Left lobe of liver (tissue), 2 donors: ENCODE results near the gene PDE12. TPM values are rescaled to one million over a fixed set of nuclear protein-coding genes. Genes with fewer than 3 reads are reported as not detected.
"Not testable (repeated sequence)": the region's sequence is repeated elsewhere in the genome, so short reads cannot be mapped to it uniquely, and the experiment has no call there.

ENCODE experiments used
- ATAC-seq: fragments of 200-7000 bp; cut with Tn5 transposase; one replicate; pipeline ENCODE4 v1.9.1; 2020; ENCODE audit warnings: mild to moderate bottlenecking, moderate library complexity
- DNase-seq: peaks from one replicate; pipeline ENCODE4 v3.0.0-alpha.2; 2020; ENCODE audit warnings: low spot score
- total RNA-seq: library from RNA; stranded (reverse); gene quantifications from one replicate; pipeline ENCODE4 v1.2.1, GENCODE V29; 2021
- donor health status: DM: no; HTN: no; CAD: no; lungs with moderate emphysema.
- donor health status: DM: no; HTN: yes; CAD: no.

The PDE12 gene
- total RNA-seq, 1 donor from 2014 or later, result 13.3 TPM

DNA sequence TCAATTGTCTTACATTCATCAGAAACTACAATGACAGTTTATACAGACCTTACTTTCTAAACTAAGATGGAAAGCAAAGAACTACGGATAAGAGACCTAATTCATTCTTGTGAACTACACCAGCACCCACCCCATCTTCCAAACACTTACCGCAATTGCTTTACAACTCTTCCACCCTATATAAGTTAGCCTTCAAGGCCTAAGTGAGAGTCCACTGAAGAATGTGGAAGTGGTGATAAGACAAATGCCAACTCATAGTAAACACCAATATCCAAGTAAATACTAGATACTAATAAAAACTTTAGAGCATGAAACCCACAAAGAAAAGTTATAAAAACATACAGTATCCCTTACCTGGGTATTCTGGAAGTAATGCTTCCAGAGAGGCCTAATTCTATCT lies 27.5 kb downstream of the PDE12 start:
- DNase-seq (no peak), ATAC-seq (no peak)

DNA sequence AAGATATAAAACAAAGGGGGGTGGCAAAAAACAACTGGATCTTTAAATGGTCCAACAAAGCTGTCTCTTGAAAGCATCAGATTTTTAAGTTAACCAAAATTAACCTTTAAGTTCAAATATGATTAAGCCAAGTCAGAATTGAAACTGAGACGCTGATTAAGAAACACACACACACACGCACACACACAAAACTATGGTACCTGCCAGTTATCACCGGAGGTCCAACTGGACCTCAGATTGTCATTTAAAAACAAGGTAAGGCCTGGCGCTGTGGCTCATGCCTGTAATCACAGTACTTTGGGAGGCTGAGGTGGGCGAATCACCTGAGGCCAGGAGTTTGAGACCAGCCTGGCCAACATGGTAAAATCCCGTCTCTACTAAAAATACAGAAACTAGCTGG lies 30.7 kb downstream of the PDE12 start:
- no peak for DNase-seq
- ATAC-seq, result no peak

DNA sequence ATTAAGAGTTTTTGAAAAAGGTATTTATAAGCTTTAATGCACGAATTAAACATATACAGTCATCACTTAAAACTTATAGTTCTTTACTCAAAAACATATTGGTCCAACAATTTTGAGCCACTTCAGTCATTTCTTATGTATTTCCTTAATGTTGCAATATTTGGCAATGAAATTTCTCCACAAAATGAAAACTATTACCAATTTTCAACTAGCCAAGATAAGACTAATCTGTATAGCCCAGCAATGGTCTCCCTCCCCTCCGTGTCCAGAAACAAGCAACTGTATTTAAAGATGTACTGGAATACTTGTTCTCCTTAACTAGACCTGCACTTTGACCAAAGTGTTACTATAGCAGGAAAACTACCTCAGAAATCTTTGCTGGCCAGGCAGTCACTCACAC lies 31.8 kb downstream of the PDE12 start:
- DNase-seq (no peak), ATAC-seq (no peak)

DNA sequence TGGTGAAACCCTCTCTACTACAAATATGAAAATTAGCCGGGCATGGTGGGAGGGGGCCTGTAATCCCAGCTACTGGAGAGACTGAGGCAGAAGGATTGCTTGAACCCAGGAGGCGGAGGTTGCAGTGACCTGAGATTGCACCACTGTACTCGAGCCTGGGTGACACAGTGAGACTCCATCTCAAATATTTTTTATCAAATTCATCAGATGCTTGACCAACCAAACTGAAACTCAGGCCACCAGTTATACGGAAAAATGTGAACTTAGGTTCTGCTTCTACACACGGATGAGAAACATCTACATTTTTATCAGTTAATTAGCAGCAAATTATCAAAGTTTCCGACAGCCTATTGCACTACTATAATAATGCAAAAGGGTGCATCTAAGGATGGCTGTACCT lies 36.2 kb downstream of the PDE12 start:
- ATAC-seq, result no peak
- DNase-seq, result no peak

DNA sequence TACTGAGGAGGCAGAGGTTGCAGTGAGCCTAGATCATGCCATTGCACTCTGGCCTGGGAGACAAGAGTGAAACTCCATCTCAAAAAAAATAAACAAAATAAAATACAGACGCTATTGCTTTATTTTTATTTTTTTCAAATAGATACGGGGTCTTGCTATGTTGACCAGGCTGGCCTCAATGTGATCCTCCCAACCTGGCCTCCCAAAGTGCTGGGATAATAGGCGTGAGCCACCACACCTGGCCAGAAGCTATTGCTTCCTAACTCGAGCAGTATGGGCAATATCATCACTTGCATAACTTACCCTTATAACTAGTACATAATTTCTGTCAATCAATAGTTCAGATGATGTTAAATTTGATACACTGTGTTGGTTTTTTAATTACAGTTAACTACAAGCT lies 38.1 kb downstream of the PDE12 start:
- DNase-seq (no peak), ATAC-seq (no peak)

DNA sequence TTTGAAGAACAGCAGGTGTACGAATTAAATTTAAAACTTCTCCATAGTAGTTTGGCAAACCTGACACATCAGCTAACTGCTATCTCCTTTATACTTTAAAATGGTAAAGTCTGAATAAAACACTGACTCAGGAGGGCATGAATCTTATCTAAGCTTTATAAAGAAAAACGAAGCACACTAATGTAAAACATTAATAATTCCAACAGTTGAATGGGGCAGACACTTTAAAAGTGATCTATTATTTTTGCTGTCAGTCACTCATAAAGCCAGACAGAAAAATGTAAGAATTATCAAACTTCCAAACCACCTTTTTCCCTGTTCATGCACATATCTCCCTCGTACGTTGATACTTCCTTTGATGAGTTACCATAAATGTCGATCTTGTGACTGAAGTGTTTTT lies 38.5 kb downstream of the PDE12 start:
- no peak for ATAC-seq
- DNase-seq, result no peak

DNA sequence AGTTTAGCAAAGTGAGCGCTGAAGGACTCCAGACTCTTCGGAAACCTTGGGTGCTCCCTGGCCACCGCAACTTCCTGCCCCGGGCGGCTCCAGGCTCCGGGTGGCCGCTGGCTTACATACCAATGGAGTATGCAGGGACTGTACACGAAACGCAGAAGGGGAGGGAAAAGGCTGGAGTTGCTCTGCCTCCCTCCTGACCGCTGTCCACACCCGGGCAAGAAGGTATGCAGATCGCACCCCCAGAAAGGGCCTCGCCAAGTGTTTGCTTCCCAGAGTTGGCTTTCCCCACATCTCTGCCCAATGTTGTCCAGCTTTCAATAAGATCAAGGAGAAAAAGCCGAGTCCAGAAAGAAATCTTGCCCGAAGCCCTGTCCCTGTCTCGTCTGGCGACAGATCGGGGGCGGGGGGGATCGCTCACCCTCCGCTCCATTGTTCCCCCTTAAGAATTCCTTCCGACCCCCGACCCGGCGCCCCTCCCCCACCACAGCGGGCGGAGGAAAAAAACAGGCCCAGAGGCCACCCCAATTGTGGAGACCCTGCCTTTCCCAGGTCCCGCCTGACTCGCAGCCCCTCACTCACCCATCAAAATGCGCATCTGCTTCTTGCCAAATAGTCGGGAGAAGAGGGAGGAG lies 40.5 kb downstream of the PDE12 start:
- peak; percentile 80 for DNase-seq
- ATAC-seq, result peak; percentile 65

DNA sequence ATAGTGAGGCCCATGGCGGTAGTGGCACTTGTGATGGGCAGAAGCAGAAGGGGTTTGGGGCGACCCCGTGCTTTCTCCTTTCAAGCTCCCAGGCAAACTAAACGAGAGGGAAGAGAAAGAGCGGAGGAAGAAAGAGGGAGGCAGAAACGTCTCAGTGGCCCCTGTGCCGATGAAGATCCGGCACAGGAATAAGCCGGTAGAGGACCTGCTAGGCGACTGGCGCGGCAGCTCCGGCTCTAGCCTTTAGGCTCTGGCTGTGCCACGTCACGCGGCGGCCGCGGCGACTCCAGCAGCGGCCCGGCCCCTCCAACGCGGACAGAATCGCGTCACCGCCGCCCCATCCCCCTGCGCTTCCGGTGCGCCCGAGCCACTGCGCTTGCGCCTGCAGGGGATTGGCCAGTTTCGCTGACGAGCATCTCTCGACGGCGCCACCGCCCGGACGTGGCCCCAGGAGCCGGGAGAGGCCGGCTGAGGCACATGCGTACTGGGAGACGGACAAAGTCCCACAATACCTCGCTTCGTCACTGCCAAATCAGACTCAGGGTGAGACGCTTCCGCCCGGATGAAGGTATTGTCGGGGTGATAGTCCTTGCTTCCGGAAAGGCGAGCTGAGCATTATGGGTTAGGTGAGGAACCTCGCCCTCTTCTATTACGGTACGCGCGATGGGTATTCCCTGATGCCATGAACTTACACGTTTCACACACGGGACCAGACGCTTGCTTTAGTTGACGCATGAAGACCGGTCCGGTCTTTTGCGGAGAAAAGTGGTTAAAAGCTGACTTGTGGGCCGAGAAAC lies 41.3 kb downstream of the PDE12 start, which contains the start of gene ARF4:
Gene ARF4 (minus strand): TSS at position 218 of the 797 bp plus-strand sequence. CDS start 204 bp downstream, at position 14.
- ATAC-seq, result peak; percentile 90

DNA sequence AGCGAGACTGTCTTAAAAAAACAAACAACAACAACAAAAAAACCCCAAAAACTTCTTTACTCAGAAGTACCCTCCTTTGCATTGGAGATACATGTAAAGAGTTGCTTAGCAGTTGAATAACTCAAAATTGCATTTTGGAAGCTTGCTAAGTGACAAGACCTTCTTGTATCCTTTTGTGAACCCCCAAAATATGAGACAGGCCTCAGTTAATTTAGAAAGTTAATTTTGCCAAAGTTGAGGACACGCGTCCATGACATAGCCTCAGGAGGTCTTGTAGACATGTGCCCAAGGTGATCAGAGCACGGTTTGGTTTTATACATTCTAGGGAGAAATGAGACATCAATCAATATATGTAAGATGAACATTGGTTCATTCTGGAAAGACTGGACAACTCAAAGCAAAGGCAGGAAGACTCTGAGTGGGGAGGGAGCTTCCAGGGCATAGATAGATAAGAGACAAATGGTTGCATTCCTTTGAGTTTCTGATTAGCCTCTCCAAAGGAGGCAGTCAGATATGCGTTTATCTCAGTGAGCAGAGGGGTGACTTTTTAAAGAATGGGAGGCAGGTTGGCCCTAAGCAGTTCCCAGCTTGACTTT lies 42.8 kb downstream of the PDE12 start:
- no peak for DNase-seq

More for the DNA sequence above, 41.3 kb downstream of the PDE12 start, which contains the start of gene ARF4:
- peak; percentile 100 for DNase-seq

DNA sequence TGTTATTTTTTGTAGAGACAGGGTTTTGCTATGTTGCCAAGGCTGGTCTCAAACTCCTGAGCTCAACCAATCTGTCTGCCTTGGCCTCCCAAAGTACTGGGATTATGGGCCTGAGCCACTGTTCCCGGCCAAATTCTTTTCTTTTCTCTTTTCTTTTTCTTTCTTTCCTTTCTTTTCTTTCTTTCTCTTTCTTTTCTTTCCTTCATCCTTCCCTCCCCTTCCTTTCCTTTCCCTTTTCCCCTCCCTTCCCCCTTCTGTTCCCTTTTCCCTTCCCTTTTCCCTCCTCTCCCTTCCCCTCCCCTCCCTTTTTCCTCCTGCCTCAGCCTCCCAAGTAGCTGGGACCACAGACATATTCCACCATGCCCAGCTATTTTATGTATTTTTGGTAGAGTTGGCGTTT lies 44.1 kb downstream of the PDE12 start:
- DNase-seq, result no peak
- ATAC-seq, result no peak

More for the DNA sequence above, 42.8 kb downstream of the PDE12 start:
- ATAC-seq, result no peak

DNA sequence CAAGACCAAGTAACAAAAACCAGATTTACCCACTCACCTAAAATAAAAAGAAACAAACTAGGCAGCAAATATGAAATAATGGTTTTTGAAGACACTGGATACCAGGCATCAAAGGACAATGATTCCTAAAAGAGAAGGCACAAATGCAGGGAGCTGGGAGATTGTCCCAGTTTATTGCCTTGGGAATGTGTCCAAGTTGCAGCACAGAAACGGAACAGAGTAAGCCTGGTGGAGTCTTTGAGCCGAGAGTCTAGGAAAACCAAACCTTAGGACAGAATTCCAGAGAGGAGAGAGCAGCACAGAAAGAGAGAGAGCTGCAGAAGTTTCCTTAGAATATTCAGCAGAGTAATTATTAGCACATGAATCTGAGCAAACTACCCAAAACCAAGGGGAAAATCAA lies 48.9 kb downstream of the PDE12 start:
- no peak for ATAC-seq
- DNase-seq, result no peak

DNA sequence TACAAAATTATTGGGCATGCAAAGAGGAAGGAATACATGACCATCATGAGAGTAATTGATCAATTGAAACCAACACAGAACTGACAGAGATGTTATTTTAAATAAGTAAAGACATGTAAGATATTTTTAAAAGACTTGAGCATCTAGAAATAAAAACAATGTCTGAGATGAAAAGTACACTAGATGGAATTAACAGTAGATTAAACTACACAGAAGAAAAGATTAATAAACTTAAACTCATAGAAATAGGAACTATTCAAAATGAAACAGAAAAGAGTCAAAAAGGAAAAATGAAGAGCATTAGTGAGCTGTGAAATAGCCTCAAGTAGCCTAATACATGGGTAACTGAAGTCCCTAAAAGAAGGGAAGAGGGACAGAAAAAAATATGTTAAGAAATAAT lies 49.6 kb downstream of the PDE12 start:
- ATAC-seq, result no peak
- DNase-seq, result no peak

DNA sequence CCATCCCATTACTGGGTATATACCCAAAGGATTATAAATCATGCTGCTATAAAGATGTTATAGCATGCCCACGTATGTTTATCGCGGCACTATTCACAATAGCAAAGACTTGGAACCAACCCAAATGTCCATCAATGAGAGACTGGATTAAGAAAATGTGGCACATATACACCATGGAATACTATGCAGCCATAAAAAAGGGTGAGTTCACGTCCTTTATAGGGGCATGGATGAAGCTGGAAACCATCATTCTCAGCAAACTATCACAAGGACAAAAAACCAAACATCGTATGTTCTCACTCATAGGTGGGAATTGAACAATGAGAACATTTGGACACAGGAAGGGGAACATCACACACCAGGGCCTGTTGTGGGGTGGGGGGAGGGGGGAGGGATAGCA lies 55.8 kb downstream of the PDE12 start:
- not testable (repeated sequence) for ATAC-seq, DNase-seq

DNA sequence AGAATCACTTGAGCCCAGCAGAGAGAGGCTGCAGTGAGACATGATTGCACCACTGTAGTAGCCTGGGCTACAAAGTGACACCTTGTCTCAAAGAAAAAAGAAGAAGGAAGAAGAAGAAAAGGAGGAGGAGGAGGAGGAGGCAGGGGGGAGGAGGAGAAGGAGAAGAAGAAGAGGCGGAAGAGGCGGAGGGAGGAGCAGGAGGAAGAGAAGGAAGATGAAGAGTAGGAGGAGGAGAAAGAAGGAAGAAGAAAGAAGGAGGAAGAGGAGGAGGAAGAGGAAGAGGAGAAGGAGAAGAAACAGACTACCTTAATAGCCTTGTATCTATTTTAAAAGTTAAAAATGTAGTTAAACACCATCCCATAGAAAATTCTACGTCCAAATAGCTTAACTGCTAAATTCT lies 60.2 kb downstream of the PDE12 start:
- DNase-seq (no peak), ATAC-seq (no peak)

Other genes starting within 250 kb of the PDE12 start
- gene DNAH12, start 11.9 kb upstream of the PDE12 start, total RNA-seq, result 0.20 TPM
- gene ARF4, start 41.1 kb downstream of the PDE12 start, total RNA-seq, result 62.3 TPM
- gene DENND6A, start 136.8 kb downstream of the PDE12 start, total RNA-seq, result 6.1 TPM
- 29.2 TPM for gene SLMAP, start 200.0 kb downstream of the PDE12 start, total RNA-seq